GM21367 (cell line): ENCODE results near the gene ZNF117.
"Not testable (repeated sequence)": the region's sequence is repeated elsewhere in the genome, so short reads cannot be mapped to it uniquely, and the experiment has no call there.

ENCODE experiments used
- ATAC-seq: cut with Tn5 transposase; IDR thresholded peaks from one replicate; pipeline ENCODE4 v1.9.1; 2021; ENCODE audit not compliant: unreplicated experiment

The ZNF117 gene

GRCh38 chr7:64990936-64991335 is at the start of gene ZNF117:
TSS of gene ZNF117 (minus strand) at chr7:64991036.
- ATAC-seq = no peak

DNA sequence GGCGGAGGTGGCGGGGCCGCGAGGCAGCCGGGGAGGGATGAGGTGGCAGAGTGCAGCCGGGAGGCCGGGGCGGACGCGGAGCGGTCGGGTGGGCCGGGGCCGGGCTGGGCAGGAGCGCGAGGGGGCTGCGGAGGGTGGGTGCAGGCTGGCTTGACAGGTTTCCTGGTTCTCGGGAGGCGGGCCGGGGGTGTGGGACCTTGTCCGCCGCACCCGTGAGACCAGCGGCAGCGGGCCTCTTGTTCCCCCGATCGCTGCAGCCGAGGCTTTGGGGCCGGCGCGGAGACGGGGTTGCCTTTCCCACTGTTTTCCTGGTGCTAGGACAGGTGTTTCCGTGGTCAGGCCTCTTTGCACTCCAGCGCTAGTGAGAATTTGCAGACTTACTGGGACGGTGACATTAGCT is 47.9 kb upstream of the ZNF117 start:
- peak; percentile 27 for ATAC-seq

- ATAC-seq = peak; percentile 80
These were observed 47.2 kb upstream of the ZNF117 start for GRCh38 chr7:65037740-65038688.

- not testable (repeated sequence) for ATAC-seq
These were observed 45.7 kb upstream of the ZNF117 start for GRCh38 chr7:65036526-65036925.

DNA sequence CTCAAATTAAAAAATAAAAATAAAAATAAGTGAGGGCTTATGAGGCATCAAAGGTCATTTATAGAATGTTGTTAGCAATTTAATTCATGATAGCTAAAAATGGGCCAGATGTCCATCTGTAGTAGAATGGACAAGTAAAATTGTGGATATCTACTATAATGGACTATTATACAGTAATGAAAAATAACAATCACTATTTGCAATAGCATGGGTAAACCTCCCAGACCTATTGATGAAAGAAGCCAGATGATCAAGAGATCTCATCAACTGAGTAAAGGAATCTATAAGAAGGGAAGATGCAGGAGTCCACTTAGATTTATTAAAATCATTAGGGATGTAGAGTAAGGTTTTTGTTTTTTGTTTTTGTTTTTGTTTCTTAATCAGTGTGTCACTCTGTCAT is 44.6 kb upstream of the ZNF117 start:
- ATAC-seq = not testable (repeated sequence)

GRCh38 chr7:65034120-65034782 is 43.4 kb upstream of the ZNF117 start:
- ATAC-seq = not testable (repeated sequence)

DNA sequence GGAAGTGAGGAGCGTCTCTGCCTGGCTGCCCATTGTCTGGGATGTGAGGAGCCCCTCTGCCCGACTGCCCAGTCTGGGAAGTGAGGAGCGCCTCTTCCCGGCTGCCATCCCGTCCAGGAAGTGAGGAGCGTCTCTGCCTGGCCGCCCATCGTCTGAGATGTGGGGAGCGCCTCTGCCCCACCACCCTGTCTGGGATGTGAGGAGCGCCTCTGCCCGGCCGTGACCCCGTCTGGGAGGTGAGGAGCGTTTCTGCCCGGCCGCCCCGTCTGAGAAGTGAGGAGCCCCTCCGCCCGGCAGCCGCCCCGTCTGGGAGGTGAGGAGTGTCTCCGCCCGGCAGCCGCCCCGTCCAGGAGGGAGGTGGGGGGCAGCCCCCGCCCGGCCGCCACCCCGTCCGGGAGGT is 42.6 kb upstream of the ZNF117 start:
- ATAC-seq = not testable (repeated sequence)

- ATAC-seq = not testable (repeated sequence)
These were observed 34.2 kb upstream of the ZNF117 start for GRCh38 chr7:65025023-65025422.

GRCh38 chr7:65020978-65021377 is 30.1 kb upstream of the ZNF117 start:
- not testable (repeated sequence) for ATAC-seq

DNA sequence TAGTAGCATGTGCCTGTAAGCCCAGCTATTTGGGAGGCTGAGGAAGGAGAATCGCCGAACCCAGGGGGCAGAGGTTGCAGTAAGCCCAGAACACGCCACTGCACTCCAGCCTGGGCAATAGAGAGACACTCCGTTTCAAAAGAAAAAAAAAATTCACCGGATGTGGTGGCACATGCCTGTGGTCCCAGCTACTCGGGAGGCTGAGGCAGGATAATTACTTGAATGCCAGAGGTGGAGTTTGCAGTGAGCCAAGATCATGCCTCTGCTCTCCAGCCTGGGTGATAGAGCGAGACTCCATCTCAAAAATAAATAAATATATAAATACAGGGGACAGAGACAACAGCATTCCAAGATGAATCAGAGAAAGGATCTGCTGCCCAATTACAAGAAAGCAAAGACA is 19.0 kb upstream of the ZNF117 start:
- not testable (repeated sequence) for ATAC-seq

DNA sequence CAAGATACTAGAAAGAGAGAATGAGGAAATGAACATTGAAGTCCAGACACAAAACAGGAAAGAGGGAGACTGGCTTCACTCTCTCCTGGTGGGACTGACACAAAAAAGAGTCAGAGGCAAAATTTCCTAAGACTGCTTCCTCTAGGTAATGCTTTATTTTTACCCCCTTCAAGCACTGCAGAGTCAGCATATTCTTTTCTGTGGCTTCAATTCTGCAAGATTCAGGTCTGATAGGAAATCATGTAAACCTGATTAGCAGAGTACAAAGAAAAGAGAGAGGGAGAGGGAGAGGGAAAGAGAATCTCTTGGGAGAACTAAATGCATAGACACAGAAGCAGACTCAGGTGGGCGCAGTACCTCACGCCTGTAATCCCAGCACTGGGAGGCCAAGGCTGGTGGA is 18.6 kb upstream of the ZNF117 start:
- not testable (repeated sequence) for ATAC-seq

- not testable (repeated sequence) for ATAC-seq
These were observed 16.2 kb upstream of the ZNF117 start for GRCh38 chr7:65007036-65007435.

DNA sequence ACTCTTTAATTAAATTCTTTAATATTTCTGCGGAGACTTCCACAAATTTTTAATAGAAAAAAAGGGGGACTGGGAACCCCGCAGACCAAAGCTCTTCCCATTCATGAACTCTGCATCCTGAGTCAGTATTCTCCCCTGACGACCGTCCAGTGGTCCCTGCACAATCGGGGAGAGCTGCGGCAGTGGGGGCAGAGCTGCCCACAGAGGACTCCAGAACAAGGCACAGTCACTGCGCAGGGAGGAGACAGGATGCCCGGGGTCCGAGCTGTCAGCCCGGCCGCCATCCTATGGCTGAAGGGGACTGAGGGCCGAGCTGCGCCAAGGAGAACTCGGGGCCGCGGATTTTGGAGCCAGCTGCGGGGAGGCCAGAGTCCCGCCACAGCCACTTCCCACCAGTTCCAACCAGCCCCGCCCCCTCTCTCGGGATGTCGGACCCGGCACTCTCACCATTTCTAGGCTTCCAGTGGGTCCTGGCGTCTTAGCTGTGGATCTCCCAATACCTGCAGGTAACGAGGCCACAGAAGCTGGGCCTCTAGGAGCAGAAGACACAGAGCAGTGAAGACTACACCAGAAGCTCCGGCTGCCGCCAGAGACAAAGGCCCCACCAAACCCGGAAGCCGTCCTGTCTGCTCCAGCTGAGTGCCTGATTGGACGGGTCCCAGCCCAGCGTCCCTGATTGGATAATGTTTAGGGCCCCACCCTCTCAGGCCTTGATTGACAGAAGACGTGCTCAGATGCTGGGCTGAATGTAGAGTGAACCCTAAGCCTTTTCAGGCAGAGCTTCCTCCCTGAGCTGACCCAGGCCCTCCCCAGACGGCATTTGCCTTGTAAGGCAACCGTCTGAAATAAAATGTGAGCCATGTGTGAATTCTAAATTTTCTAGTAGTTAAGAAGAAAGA is 15.5 kb upstream of the ZNF117 start, which contains the start of gene ERV3-1:
Gene ERV3-1, minus strand, starts transcription at position 594 of the 899 bp plus-strand sequence. CDS start 13,661 bp downstream, outside the sequence.
- ATAC-seq = peak; percentile 100

- no peak for ATAC-seq
These were observed 13.7 kb upstream of the ZNF117 start for GRCh38 chr7:65004575-65004974.

GRCh38 chr7:65002972-65003585 is 12.2 kb upstream of the ZNF117 start:
- no peak for ATAC-seq

- ATAC-seq = no peak
These were observed 10.5 kb upstream of the ZNF117 start for GRCh38 chr7:65001291-65001814.

DNA sequence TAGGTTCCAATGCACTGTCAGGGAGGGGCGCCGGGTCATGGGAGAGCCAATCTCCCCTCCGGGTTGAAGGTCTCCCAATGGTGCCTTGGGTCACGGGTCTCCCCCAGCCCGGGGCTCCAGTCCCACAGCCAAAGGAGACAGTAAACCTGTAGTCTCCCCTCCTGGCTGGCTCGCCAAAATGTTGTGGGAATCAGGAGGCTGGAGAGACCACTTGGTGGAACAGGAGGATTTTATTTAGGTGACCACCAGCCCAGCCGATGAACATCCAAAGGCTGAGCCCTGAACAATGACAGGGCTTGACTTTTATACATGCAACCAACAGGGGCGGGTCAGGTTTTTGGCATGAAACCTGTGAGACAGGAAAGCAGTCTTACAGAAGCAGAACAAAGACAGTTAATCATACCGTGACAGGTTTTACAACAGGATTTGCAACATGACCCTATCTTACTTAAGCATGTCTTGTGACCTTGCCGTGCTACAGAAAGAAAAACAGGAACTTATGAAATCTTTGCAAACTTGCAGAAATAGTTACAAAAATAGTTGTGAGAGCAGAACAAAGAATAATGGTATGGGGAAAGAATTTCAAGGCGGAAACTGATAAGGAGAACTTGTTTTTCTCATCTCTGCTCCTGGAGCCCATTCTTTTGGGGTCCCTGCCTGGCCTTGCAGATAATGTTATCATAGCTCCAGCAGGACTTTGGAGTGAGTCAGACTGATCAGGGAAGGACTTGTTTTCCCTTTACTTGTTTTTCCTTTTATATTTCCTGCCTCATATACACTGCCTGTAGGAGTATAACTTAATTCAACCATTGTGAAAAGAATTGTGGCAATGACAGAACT is 8.5 kb upstream of the ZNF117 start:
- peak; percentile 65 for ATAC-seq

DNA sequence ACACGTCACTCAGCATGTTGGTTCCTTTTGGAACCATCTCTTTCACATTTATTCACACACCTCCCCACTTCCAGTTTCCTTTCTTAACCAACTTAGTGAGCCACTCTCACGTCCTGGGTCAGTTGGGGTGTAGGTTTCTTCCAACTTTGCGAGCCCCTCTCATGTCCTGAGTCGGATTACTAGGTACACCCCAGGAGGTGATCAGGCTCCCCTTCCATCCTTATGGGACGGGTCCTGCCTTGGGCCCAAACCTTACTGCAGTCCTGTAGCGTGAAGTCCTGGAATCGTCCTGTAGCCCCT is 8.0 kb upstream of the ZNF117 start:
- no peak for ATAC-seq

DNA sequence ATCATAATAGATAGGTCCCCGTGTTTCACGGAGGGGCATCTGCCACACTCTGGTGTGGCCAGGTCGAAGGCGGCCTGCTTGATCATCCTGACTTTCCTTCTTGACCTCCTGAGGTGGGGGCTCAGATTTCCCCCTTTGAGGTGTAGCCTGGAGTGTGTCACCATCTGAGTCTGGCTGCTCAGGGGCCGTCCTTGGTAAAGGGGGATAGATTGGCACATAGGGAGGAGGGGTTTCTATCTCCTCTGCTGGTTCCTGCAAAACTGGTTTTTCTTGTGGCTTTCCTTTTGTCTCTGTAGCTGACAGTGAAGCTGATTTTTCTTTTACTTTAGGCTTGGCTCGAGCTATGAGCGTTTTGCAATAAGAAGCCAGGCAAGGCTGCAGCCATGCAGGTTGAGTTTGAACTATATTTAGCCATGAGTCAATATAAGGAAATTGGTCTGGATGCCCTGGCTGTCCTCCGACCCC is 7.1 kb upstream of the ZNF117 start:
- ATAC-seq = no peak
